Prostate gland (tissue), 2 donors: ENCODE data around the gene GNB3. TPM values are rescaled to one million over a fixed set of nuclear protein-coding genes. Genes with fewer than 3 reads are reported as not detected.

Experiments used
- DNase-seq: peaks from one replicate; pipeline ENCODE4 v3.0.0-alpha.2; 2019; ENCODE audit warnings: low spot score
- H3K27ac ChIP-seq, 2 donors: fragments of 200-600 bp; sonication (generic); 2 replicates each; pipeline ENCODE4 v1.5.1; 2017 to 2019
- H3K27me3 ChIP-seq: fragments of 200-600 bp; sonication (generic); replicated peaks from 2 replicates; pipeline ENCODE4 v1.5.1; 2019; ENCODE audit not compliant: insufficient read depth
- H3K36me3 ChIP-seq, 2 donors: fragments of 200-600 bp; sonication (generic); 1 replicate in 1 of 2; 2 replicates in 1 of 2; pipeline versions ENCODE4 v1.5.1 to v1.8.1; 2017 to 2019
- H3K4me1 ChIP-seq: fragments of 200-600 bp; sonication (generic); replicated peaks from 2 replicates; pipeline ENCODE4 v1.5.1; 2019
- H3K4me3 ChIP-seq, 2 donors: fragments of 200-600 bp; sonication (generic); 2 replicates each; pipeline ENCODE4 v1.5.1; 2017 to 2019
- H3K9me3 ChIP-seq: fragments of 200-600 bp; sonication (generic); 2 replicates; pipeline ENCODE4 v1.5.1; 2017
- CTCF ChIP-seq, 4 experiments: fragments of 200-600 bp in 2 of 4; fragments of 450-650 bp in 2 of 4; sonication (generic) in 2 of 4; IDR thresholded peaks; 1 replicate in 3 of 4; 2 replicates in 1 of 4; pipeline ENCODE4 v1.5.1; 2016 to 2019; ENCODE audit warnings: antibody characterized with exemption in 4 of 4, mild to moderate bottlenecking in 2 of 4, moderate library complexity in 2 of 4
- POLR2A ChIP-seq: fragments of 450-650 bp; IDR thresholded peaks from one replicate; pipeline ENCODE4 v1.6.1; 2016; ENCODE audit warnings: antibody characterized with exemption, mild to moderate bottlenecking
- POLR2AphosphoS5 ChIP-seq: sonication (generic); formaldehyde crosslinking; IDR thresholded peaks from one replicate; pipeline ENCODE4 v1.6.1; 2017; ENCODE audit warnings: antibody characterized with exemption
- WGBS: methylation state at CpG from one replicate; pipeline ENCODE4 v1.1.5; 2018; 5-methylcytosine and 5-hydroxymethylcytosine counted together
- intact Hi-C: fragments of 100-400 bp; cut with DNase I; formaldehyde crosslinking; loops from one replicate; pipeline ENCODE4 v1.14.2; 2022
- total RNA-seq, 2 donors: library from RNA; depleted of rRNA; stranded (reverse); fragments of >200 nt; gene quantifications; one replicate each; pipeline ENCODE4 v1.1.0, GENCODE V29; 2016

Gene GNB3
- total RNA-seq, 2 donors from 2014 or later = 2.3 to 2.4 TPM

- intact Hi-C loops = no loop called here
- Histone ChIP-seq H3K9me3 (no peaks in the 10 kb centered on the region), H3K36me3 (peaks cover 0 to 17% of the 10 kb centered on the region in 2 donors), H3K4me3 (no peak overlapping the region), H3K27ac (no peak overlapping the region), H3K4me1 (peaks cover 12% of the 10 kb centered on the region), H3K27me3 (no peaks in the 10 kb centered on the region)
- WGBS = 92% methylated on average over 14 of the region's 14 CpGs
- TF ChIP-seq CTCF (IDR thresholded peaks at IDR 0.05) (no peak), POLR2A (no peak), POLR2AphosphoS5 (no peak)
- no peak for DNase-seq
Measured at GRCh38 chr12:6855322-6855721, 14.6 kb downstream of the GNB3 start.

- intact Hi-C loops = no loop called here
- WGBS = 98% methylated on average over 2 of the region's 2 CpGs
- H3K27ac ChIP-seq = no peak overlapping the region
- no peak for TF ChIP-seq POLR2AphosphoS5
- TF ChIP-seq CTCF (IDR thresholded peaks at IDR 0.05) = no peak
- TF ChIP-seq POLR2A = no peak
- no peaks in the 10 kb centered on the region for H3K27me3 ChIP-seq
- peaks cover 3% of the 10 kb centered on the region for H3K4me1 ChIP-seq
- H3K4me3 ChIP-seq = no peak overlapping the region
- no peaks in the 10 kb centered on the region for H3K9me3 ChIP-seq
- DNase-seq = no peak
- peaks cover 5 to 33% of the 10 kb centered on the region in 2 donors for H3K36me3 ChIP-seq
Measured at GRCh38 chr12:6858799-6859198, 18.1 kb downstream of the GNB3 start.

GRCh38 chr12:6860116-6860515 is 19.4 kb downstream of the GNB3 start:
- no peaks in the 10 kb centered on the region for H3K4me1 ChIP-seq
- H3K4me3 ChIP-seq = no peak overlapping the region
- DNase-seq = no peak
- H3K27ac ChIP-seq = no peak overlapping the region
- WGBS = 96% methylated on average over 9 of the region's 9 CpGs
- H3K9me3 ChIP-seq = no peaks in the 10 kb centered on the region
- TF ChIP-seq POLR2AphosphoS5 (no peak), CTCF (IDR thresholded peaks at IDR 0.05) (no peak), POLR2A (no peak)
- intact Hi-C loops = no loop called here
- H3K36me3 ChIP-seq = peaks cover 8 to 33% of the 10 kb centered on the region in 2 donors
- H3K27me3 ChIP-seq = no peaks in the 10 kb centered on the region

- TF ChIP-seq POLR2AphosphoS5 (no peak), POLR2A (no peak), CTCF (IDR thresholded peaks at IDR 0.05) (no peak)
- no peak for DNase-seq
- intact Hi-C loops = no loop called here
- WGBS = 96% methylated on average over 7 of the region's 7 CpGs
- Histone ChIP-seq H3K4me3 (no peak overlapping the region), H3K9me3 (no peaks in the 10 kb centered on the region), H3K27ac (no peak overlapping the region), H3K27me3 (no peaks in the 10 kb centered on the region), H3K4me1 (no peaks in the 10 kb centered on the region), H3K36me3 (peaks cover 9 to 33% of the 10 kb centered on the region in 2 donors)
Measured at GRCh38 chr12:6860942-6861341, 20.2 kb downstream of the GNB3 start.

GRCh38 chr12:6861391-6861790 is 20.7 kb downstream of the GNB3 start:
- no peak overlapping the region for H3K27ac ChIP-seq
- intact Hi-C loops = no loop called here
- TF ChIP-seq CTCF (IDR thresholded peaks at IDR 0.05) (no peak), POLR2AphosphoS5 (no peak), POLR2A (no peak)
- 93% methylated on average over 9 of the region's 9 CpGs for WGBS
- H3K9me3 ChIP-seq = no peaks in the 10 kb centered on the region
- peaks cover 9 to 33% of the 10 kb centered on the region in 2 donors for H3K36me3 ChIP-seq
- no peak for DNase-seq
- H3K4me1 ChIP-seq = no peaks in the 10 kb centered on the region
- H3K27me3 ChIP-seq = no peaks in the 10 kb centered on the region
- no peak overlapping the region for H3K4me3 ChIP-seq
